Left colon (tissue), 2 donors: Measurements from ENCODE around the gene NME7. TPM values are rescaled to one million over a fixed set of nuclear protein-coding genes. Genes with fewer than 3 reads are reported as not detected.

Experiments
- ATAC-seq: fragments of 200-7000 bp; cut with Tn5 transposase; one replicate; pipeline ENCODE4 v1.9.1; 2020; ENCODE audit warnings: mild to moderate bottlenecking, moderate library complexity
- DNase-seq, 2 donors: peaks; one replicate each; pipeline ENCODE4 v3.0.0-alpha.2; 2020
- intact Hi-C, 2 donors: fragments of 100-400 bp; cut with DNase I in 1 of 2; cut with micrococcal nuclease in 1 of 2; formaldehyde crosslinking; loops; one replicate each; pipeline versions ENCODE4 v1.11.2 to v1.14.0; 2022; cut with DNase I, micrococcal nuclease
- total RNA-seq, 2 donors: library from RNA; stranded (reverse); fragmentation: NEBNext Ultra II Directional; extraction: Animal tissue kit (Norgen Biotek cat#: 25700); gene quantifications; one replicate each; pipeline ENCODE4 v1.2.1, GENCODE V29; 2021
- donor health status: DM: no; HTN: no; CAD: no.
- donor health status: DM: yes; HTN: yes; CAD: no.

NME7 gene
- total RNA-seq, 2 donors from 2014 or later, result 3.5 to 5.5 TPM

DNA sequence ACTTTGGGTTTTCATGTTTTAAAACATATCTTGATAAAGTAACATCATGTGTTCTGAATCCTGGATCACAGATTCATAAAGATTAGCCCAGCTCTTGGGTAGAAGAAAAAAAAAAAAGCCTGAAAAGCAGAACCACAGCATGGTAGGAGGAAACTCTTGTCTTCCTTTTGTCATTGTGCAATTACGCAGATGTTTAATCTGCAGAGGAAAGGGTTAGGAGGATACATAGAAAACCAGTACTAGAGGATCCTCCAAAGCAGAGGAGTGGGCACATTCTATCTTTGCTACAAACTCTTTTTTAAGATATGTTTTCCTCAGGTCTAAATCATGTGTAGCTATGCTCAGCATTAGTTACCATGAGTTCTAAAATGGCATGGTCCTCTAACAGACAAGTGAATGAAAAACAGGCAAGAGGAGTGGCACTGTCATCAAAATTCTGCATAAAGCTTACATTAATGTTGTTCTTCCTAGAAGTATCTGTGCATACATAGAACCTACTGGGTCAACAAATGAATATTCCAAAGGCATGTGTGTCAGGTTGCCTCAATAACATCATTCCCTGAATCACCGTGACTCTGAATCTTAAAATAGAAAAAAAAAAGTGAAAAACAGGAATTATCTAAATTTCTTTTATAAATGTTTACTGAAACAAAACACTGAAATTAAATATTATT lies 107.0 kb downstream of the NME7 start:
- intact Hi-C loops, result no loop called here
- ATAC-seq, result no peak

GRCh38 chr1:169259816-169260215 lies 107.8 kb downstream of the NME7 start:
- intact Hi-C loops, result no loop called here
- no peak for ATAC-seq
- no peak for DNase-seq

More for the DNA sequence above, 107.0 kb downstream of the NME7 start:
- DNase-seq, result no peak

DNA sequence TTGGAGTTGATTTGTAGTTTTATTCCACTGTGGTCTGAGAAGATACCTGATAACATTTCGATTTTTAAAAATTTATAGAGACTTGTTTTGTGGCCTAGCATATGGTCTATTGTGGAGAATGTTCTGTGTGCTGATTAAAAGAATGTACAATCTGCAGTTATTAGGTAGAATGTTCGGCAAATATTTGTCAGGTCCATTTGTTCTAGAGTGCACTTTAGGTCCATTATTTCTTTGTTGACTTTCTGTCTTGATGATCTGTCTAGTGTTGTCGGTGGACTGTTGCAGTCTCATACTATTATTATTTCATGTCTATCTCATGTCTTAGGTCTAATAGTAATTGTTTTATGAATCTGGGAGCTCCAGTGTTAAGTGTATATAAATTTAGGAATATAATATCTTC lies 116.8 kb downstream of the NME7 start:
- no peak for ATAC-seq
- no peak for DNase-seq
- intact Hi-C loops, result no loop called here

DNA sequence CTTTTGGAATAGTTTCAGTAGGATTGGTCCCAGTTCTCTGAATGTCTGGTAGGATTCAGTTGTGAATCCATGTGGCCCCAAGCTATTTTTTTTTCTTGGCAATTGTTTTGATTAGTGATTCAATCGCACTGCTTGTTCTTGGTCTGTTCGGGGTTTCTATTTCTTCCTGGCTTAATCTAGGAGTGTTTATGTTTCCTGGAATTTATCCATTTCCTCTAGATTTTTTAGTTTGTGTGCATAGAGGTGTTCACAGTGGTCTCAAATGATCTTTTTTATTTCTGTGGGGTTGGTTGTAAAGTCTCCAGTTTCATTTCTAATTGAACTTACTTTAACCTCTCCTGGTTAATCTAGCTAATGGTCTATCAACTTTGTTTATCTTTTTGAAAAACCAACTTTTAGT lies 117.6 kb downstream of the NME7 start:
- DNase-seq (no peak), ATAC-seq (no peak)
- intact Hi-C loops, result no loop called here

DNA sequence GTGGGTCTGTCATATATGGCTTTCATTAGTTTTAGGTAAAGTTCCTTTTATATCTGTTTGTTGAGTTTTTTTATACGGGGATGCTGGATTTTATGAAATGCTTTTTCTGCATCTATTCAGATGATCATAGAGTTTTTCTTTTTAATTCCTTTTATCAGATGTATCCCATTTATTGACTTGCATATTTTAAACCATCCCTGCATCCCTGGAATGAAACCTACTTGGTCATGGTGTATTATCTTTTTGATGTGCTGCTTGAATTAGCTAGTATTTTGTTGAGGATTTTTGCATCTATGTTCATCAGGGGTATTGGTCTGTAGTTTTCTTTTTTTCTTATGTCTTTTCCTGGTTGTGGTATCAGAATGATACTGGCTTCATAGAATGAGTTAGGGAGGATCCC lies 118.0 kb downstream of the NME7 start:
- no peak for DNase-seq
- intact Hi-C loops, result no loop called here
- no peak for ATAC-seq

DNA sequence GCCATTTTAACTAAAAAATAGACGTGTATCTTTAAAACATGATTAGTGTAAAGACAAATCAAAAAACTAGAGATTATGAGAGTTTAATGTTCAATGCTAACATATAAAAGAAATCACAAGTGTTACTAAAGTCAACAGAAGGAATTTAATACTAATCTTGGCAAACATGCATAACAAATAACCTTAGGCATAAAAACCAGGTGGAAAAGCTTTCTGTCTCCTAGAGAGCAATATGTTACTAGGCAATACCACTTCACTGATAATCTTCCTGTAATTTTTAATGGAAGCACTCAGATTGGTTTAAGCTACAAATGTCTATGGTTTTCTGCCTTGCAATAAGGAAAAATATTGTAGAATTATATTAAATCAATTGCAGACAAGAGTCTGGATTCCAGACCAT lies 121.9 kb downstream of the NME7 start:
- ATAC-seq (no peak), DNase-seq (no peak)
- intact Hi-C loops, result no loop called here

DNA sequence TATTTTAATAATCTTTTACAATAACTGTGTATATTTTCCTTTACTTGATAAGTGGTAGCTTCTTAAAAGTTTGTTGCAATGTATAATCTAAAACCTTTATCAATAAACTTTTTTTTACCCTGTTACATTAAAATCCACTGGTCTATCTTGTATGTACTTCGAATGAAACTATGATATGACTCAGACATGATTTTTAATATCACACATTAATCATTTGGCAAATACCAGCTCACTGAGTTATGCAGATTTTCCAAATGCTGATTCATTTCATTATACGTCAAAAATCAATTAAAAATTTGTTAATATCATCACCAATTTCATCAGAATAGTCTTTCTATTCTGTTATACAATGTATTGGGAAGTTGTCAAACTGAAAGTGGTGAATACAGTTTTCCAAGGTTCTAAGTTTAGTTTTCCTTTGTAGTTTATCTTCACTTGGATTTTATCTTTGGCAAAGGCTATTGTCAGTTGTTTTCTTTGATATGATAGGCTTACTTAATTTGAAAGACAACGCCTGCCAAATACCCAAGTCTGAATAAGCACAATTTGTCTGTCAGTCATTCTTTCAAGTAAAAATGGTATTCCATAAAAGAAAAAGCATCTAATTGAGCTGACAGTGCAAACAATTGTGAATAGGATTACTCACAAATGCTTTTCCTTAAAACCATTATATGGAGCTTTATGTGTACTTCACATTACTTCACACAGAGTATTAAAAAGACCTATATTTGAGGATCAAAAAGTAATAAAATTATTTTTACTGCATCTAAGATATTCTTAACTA lies 127.0 kb downstream of the NME7 start:
- intact Hi-C loops, result no loop called here
- no peak for DNase-seq
- no peak for ATAC-seq

DNA sequence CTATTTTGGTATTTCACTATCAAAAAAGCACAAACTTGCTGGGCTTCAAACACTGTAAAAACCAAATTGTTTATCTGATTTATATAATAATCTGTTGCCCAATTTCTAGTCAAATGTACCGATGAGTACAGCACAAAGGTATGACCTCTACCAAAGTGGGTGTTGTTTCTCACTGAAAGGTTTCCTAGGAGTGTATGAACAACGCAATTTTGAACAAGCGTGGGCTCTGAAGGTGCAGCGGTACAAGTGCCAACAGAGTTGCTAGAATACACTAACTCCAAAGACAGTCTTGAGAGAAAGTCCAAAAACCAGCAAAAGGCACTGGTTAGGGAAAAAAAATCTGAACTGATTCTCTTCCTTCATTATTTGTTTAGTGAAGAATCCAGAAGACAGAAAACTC lies 130.7 kb downstream of the NME7 start:
- DNase-seq (no peak), ATAC-seq (no peak)
- intact Hi-C loops, result no loop called here

- DNase-seq (no peak), ATAC-seq (no peak)
- intact Hi-C loops, result no loop called here
Observed at GRCh38 chr1:169236143-169236542, 131.5 kb downstream of the NME7 start.

- intact Hi-C loops, result no loop called here
- no peak for DNase-seq
- no peak for ATAC-seq
Observed at GRCh38 chr1:169235568-169235967, 132.0 kb downstream of the NME7 start.

DNA sequence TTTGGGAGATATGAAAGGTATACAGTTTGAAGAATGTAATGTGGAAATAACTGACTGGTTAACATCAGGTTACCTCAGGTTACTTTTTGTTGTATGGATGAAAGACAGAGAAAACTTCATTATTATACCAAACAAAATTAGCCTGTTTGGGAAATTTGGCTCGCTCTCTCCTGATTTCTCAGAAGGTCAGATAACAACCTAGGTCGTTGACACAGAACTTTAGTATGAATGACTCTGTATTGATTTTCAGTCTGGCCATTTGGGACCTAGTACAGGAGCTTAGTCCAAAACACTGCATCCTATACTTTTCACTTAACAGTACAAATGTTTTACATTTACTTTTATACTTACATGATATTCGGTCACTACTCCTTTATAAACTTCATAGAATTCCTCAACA lies 132.8 kb downstream of the NME7 start:
- intact Hi-C loops, result no loop called here
- DNase-seq, result no peak
- no peak for ATAC-seq

DNA sequence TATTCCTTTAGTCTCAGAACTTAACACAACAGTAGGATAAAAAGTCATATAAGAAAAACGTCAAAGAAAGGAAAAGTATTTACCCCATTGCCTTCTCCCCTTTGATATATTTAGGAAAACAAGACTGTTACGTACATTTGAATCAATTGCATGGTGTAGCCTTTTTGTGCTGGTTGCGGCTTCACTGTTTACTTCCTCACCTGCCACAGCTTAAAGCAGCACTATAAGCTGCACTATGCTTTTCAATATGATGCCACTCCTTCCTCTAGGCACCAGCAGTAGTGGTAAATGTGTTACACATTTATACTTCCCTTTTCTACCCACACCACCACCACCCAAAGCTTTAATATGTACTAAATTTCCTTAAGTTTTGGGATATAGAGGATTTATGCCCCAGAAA lies 150.0 kb downstream of the NME7 start:
- DNase-seq, result no peak
- no peak for ATAC-seq
- intact Hi-C loops, result no loop called here

GRCh38 chr1:169214598-169214997 lies 153.0 kb downstream of the NME7 start:
- intact Hi-C loops, result no loop called here
- ATAC-seq (no peak), DNase-seq (no peak)

GRCh38 chr1:169212088-169212487 lies 155.5 kb downstream of the NME7 start:
- DNase-seq (no peak), ATAC-seq (no peak)
- intact Hi-C loops, result no loop called here

- DNase-seq, result no peak
- intact Hi-C loops, result no loop called here
- ATAC-seq, result no peak
Observed at GRCh38 chr1:169207797-169208520, 159.6 kb downstream of the NME7 start.

GRCh38 chr1:169204157-169204556 lies 163.4 kb downstream of the NME7 start:
- ATAC-seq (no peak), DNase-seq (no peak)
- intact Hi-C loops, result no loop called here

GRCh38 chr1:169202791-169203665 lies 164.6 kb downstream of the NME7 start:
- DNase-seq, result no peak
- no peak for ATAC-seq
- intact Hi-C loops, result no loop called here

DNA sequence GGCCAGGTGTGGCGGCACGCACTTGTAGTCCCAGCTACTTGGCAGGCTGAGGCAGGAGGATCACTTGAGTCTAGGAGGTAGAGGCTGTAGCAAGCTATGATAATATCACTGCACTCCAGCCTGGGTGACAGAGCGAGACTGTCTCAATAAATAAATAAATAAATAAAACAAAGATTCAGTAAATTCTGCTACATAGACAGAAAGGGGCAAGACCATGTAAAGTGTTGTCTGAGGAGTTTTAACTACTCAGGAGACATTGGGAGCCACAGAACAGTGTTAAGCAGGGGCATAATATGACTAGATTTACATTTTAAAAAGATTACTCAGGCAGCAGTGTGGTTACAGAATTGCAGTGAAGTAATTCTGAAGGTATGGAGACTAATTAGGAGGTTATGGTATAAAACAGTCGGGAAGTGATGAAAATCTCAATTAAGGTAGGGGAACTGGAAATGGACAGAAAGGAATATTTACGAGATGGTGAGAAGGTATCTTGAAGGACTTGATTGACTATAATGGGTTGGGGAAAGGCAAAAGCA lies 166.4 kb downstream of the NME7 start:
- ATAC-seq (no peak), DNase-seq (no peak)
- intact Hi-C loops, result no loop called here

DNA sequence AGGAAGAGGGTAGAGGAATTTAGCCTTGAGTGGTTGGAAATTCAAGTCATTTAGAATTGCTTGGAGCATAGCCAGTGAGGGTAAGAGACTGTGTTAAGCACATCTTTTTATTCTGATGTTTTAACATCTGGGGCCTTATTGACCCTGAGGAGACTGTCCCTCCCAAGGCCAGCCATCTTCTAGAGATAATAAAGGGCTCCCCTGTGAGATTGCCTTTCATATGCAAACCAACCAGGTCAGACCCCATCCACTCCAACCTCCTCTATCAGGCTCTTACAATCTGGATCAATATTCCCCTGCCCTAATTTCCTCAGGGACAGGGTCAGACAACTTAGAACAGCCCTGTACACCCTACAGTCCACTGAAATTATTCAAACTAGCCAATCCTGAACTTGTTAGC lies 167.3 kb downstream of the NME7 start:
- intact Hi-C loops, result no loop called here
- ATAC-seq, result no peak
- no peak for DNase-seq
